ENCODE data around the gene POLG. TPM values are rescaled to one million over a fixed set of nuclear protein-coding genes. Genes with fewer than 3 reads are reported as not detected.

POLG gene
- polyA plus RNA-seq, 1 experiment: 13.7 TPM

DNA sequence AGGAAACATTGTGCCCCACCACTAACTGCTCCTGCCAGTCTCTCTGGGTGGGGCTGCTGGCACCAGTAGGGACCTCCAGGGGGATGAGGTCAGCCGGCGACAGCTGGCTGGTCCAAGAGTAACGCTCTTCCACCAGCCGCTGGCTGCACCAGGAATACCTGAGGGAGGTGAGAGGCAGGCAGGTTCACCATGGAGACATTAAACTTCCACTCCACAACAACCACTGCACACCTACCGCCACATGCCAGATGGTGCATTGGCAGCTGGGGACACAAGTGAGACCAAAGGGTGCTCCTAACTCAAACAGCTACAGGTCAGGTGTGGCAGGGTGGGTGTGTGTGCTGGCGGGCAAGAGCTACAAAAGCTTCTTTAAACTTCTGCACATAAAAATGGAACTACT is 4.5 kb downstream of the POLG start:
- POLR2A ChIA-PET: interaction anchor here (0.6 kb wide), 1 partner anchor 125 kb away, joined by 8 read pairs; no protein-coding TSS in a partner anchor
- CTCF ChIA-PET: interaction anchor here (1.9 to 4.1 kb wide), 2 partner anchors 28 to 124 kb away, joined by 5 to 19 read pairs; no protein-coding TSS in a partner anchor
- TF ChIP-seq, protein P1, sequence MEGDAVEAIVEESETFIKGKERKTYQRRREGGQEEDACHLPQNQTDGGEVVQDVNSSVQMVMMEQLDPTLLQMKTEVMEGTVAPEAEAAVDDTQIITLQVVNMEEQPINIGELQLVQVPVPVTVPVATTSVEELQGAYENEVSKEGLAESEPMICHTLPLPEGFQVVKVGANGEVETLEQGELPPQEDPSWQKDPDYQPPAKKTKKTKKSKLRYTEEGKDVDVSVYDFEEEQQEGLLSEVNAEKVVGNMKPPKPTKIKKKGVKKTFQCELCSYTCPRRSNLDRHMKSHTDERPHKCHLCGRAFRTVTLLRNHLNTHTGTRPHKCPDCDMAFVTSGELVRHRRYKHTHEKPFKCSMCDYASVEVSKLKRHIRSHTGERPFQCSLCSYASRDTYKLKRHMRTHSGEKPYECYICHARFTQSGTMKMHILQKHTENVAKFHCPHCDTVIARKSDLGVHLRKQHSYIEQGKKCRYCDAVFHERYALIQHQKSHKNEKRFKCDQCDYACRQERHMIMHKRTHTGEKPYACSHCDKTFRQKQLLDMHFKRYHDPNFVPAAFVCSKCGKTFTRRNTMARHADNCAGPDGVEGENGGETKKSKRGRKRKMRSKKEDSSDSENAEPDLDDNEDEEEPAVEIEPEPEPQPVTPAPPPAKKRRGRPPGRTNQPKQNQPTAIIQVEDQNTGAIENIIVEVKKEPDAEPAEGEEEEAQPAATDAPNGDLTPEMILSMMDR (IDR thresholded peaks at IDR 0.05; ENCODE audit: low read depth, low read length): no peak
- Histone ChIP-seq H3K9me3 (ENCODE audit: control insufficient read depth, insufficient read depth, low read length) (no peaks in the 10 kb centered on the region; the same call in 1 of the 2 replicates), H3K27me3 (ENCODE audit: control insufficient read depth, insufficient read depth, low read length) (no peaks in the 10 kb centered on the region), H3K27ac (ENCODE audit: low read depth, low read length) (no peak overlapping the region), H3K4me3 (ENCODE audit: low read depth, low read length) (no peak overlapping the region)
- no peak for DNase-seq (ENCODE audit: low read depth, low spot score)

DNA sequence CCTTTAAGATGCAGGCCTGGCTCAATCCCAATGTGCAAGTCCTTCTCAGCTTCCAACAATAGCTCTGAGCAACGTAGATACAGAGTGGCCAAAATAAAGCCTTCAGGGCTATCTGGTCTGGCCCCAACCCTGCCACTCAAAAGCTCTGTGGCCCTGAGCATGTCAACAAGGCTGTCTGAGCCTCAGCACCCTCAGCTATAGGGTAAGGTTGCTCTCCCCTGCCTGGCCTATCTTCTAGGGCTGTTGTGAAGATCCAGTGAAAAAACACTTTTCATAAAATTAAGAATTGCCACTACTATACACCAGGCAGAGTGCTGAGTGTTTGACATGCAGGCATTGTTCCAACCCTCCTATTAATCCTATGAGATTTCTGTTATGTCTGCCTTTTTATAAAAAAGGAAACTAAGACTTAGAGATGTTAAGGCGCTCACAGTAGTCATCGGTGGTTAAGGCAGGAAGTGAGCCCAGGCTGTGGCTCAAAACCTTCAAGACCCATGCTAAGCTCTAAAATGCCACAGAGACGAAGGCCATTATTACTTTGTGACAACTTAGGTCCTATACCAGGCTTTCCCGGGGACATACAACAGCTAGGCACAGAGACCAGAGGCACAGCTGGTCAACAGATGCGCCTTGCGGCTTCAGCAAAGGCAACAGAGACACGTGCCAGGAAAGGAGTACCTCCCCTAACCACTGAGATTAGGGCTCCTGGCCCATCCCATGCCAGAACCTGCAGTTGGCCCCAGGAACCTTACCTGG is 5.1 kb downstream of the POLG start:
- Histone ChIP-seq H3K4me3 (ENCODE audit: low read depth, low read length) (no peak overlapping the region), H3K9me3 (ENCODE audit: control insufficient read depth, insufficient read depth, low read length) (no peaks in the 10 kb centered on the region; the same call in 1 of the 2 replicates), H3K27ac (ENCODE audit: low read depth, low read length) (no peak overlapping the region), H3K27me3 (ENCODE audit: control insufficient read depth, insufficient read depth, low read length) (no peaks in the 10 kb centered on the region)
- ChIA-PET POLR2A (interaction anchor here (0.6 kb wide), 1 partner anchor 124 kb away, joined by 8 read pairs; no protein-coding TSS in a partner anchor), CTCF (interaction anchor here (1.9 to 4.1 kb wide), 2 partner anchors 29 to 123 kb away, joined by 5 to 19 read pairs; no protein-coding TSS in a partner anchor)
- no peak for DNase-seq (ENCODE audit: low read depth, low spot score)
- TF ChIP-seq, protein P1 (IDR thresholded peaks at IDR 0.05; ENCODE audit: low read depth, low read length): no peak

DNA sequence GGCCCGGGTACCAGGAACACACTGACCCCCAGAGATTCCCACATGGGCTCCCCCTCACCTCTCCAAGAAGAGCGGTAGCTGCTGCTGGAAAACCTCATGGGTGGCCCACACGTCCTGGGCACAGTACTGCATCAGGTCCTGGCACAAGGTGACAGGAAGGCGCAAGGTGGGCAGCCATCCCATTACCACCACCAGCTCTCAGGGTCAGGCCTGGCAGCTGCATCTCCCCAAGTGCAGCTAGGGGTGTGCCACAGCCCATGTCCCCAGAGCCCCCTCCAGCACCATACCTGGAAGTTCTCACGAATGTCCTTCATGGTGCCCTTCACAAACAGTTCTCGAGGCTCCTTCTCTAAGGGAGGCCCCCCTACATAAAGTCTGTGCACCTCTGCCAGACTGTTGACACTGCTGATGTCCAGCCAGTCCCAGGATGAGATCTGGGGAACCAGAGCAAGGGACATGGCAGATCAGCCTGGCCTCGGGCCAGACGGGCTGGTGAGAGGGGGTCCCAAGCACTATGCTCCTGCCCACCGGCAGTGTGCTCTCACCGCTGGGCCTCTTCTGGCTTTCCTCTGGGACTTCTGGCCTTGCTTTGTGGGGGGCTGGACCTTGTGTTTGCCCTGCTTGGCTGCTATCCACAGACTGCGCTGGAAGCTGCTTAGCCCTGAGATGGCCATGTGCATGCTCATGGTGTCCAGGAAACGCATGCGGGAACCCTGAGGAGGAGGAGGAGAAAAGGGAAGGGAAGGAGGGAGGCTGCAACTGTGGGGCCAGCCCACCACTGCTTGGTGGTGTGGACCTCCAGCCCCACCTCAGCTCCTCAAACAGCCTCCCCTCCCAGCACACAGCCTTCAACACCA is 6.0 kb downstream of the POLG start:
- no peak for DNase-seq (ENCODE audit: low read depth, low spot score)
- Histone ChIP-seq H3K27ac (ENCODE audit: low read depth, low read length) (no peak overlapping the region), H3K9me3 (ENCODE audit: control insufficient read depth, insufficient read depth, low read length) (no peaks in the 10 kb centered on the region; the same call in 1 of the 2 replicates), H3K27me3 (ENCODE audit: control insufficient read depth, insufficient read depth, low read length) (no peaks in the 10 kb centered on the region), H3K4me3 (ENCODE audit: low read depth, low read length) (no peak overlapping the region)
- POLR2A ChIA-PET: no interaction called here
- CTCF ChIA-PET: interaction anchor here (1.9 to 4.1 kb wide), 2 partner anchors 30 to 122 kb away, joined by 5 to 19 read pairs; no protein-coding TSS in a partner anchor
- TF ChIP-seq, protein P1 (IDR thresholded peaks at IDR 0.05; ENCODE audit: low read depth, low read length): no peak

DNA sequence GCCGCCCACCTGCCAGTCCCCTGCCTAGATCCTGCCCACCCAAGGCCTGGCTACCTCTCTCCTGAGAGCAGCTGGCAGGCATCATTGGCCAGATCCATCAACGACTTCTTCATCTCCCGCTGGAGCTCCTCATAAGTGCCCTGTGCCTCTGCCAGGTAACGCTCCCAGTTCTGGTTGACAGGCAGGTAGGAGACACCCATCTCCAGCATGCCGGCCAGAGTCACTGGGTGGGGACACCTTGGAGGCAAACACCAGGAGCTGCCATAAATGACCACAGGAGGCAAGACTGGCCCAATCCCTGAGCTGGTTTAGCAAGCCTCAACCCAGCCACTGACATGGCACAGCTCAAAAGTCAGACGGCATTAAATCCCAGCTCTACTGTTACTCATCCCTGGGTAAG is 7.5 kb downstream of the POLG start:
- Histone ChIP-seq H3K9me3 (ENCODE audit: control insufficient read depth, insufficient read depth, low read length) (no peaks in the 10 kb centered on the region), H3K27me3 (ENCODE audit: control insufficient read depth, insufficient read depth, low read length) (no peaks in the 10 kb centered on the region), H3K4me3 (ENCODE audit: low read depth, low read length) (no peak overlapping the region), H3K27ac (ENCODE audit: low read depth, low read length) (no peak overlapping the region)
- ChIA-PET POLR2A (no interaction called here), CTCF (interaction anchor here (4.1 kb wide), 1 partner anchor 31 kb away, joined by 19 read pairs; no protein-coding TSS in a partner anchor)
- TF ChIP-seq, protein P1 (IDR thresholded peaks at IDR 0.05; ENCODE audit: low read depth, low read length): no peak
- no peak for DNase-seq (ENCODE audit: low read depth, low spot score)
